ENCODE results near the gene RGS9. TPM values are rescaled to one million over a fixed set of nuclear protein-coding genes. Genes with fewer than 3 reads are reported as not detected.
"Not testable (repeated sequence)": the region's sequence is repeated elsewhere in the genome, so short reads cannot be mapped to it uniquely, and the experiment has no call there.

The RGS9 gene
- total RNA-seq, 1 donor from 2014 or later, result 1.8 TPM

GRCh38 chr17:65102235-65102634 lies 34.9 kb upstream of the RGS9 start:
- Mint-ChIP-seq H3K36me3 (ENCODE audit: low read depth) (no peaks in the 10 kb centered on the region), H3K4me3 (no peak overlapping the region), H3K27me3 (ENCODE audit: insufficient read depth) (peaks cover 11% of the 10 kb centered on the region), H3K27ac (no peak overlapping the region), H3K9me3 (no peaks in the 10 kb centered on the region), H3K4me1 (ENCODE audit: low read depth) (peaks cover 20% of the 10 kb centered on the region)
- intact Hi-C loops (cut with micrococcal nuclease), result loop anchor here (5.0 kb wide), 1 partner anchor 90 kb away; no protein-coding TSS in a partner anchor
- no peak for DNase-seq (ENCODE audit: low spot score)

- H3K4me1 Mint-ChIP-seq (ENCODE audit: low read depth), result peaks cover 20% of the 10 kb centered on the region
- no peak for DNase-seq (ENCODE audit: low spot score)
- H3K4me3 Mint-ChIP-seq, result no peak overlapping the region
- H3K36me3 Mint-ChIP-seq (ENCODE audit: low read depth), result no peaks in the 10 kb centered on the region
- H3K27ac Mint-ChIP-seq, result no peak overlapping the region
- H3K9me3 Mint-ChIP-seq, result no peaks in the 10 kb centered on the region
- peaks cover 7% of the 10 kb centered on the region for H3K27me3 Mint-ChIP-seq (ENCODE audit: insufficient read depth)
- intact Hi-C loops (cut with micrococcal nuclease), result loop anchor here (5.0 kb wide), 1 partner anchor 90 kb away; no protein-coding TSS in a partner anchor
Measured at GRCh38 chr17:65102788-65103187, 34.4 kb upstream of the RGS9 start.

- intact Hi-C loops (cut with micrococcal nuclease), result loop anchor here (5.0 kb wide), 1 partner anchor 91 kb away; no protein-coding TSS in a partner anchor
- H3K4me3 Mint-ChIP-seq, result no peak overlapping the region
- no peaks in the 10 kb centered on the region for H3K36me3 Mint-ChIP-seq (ENCODE audit: low read depth)
- DNase-seq (ENCODE audit: low spot score), result no peak
- peaks cover 20% of the 10 kb centered on the region for H3K4me1 Mint-ChIP-seq (ENCODE audit: low read depth)
- no peaks in the 10 kb centered on the region for H3K9me3 Mint-ChIP-seq
- no peak overlapping the region for H3K27ac Mint-ChIP-seq
- peaks cover 7% of the 10 kb centered on the region for H3K27me3 Mint-ChIP-seq (ENCODE audit: insufficient read depth)
Measured at GRCh38 chr17:65103431-65103830, 33.7 kb upstream of the RGS9 start.

GRCh38 chr17:65103896-65104295 lies 33.3 kb upstream of the RGS9 start:
- DNase-seq (ENCODE audit: low spot score), result no peak
- no peaks in the 10 kb centered on the region for H3K36me3 Mint-ChIP-seq (ENCODE audit: low read depth)
- H3K27ac Mint-ChIP-seq, result no peak overlapping the region
- intact Hi-C loops (cut with micrococcal nuclease), result loop anchor here (5.0 kb wide), 1 partner anchor 92 kb away; no protein-coding TSS in a partner anchor
- peaks cover 20% of the 10 kb centered on the region for H3K4me1 Mint-ChIP-seq (ENCODE audit: low read depth)
- H3K9me3 Mint-ChIP-seq, result no peaks in the 10 kb centered on the region
- peaks cover 7% of the 10 kb centered on the region for H3K27me3 Mint-ChIP-seq (ENCODE audit: insufficient read depth)
- no peak overlapping the region for H3K4me3 Mint-ChIP-seq

- no peaks in the 10 kb centered on the region for H3K9me3 Mint-ChIP-seq
Measured at GRCh38 chr17:65104541-65104940, 32.6 kb upstream of the RGS9 start.

GRCh38 chr17:65104973-65105372 lies 32.2 kb upstream of the RGS9 start:
- peaks cover 10% of the 10 kb centered on the region for H3K4me1 Mint-ChIP-seq (ENCODE audit: low read depth)
- no peaks in the 10 kb centered on the region for H3K36me3 Mint-ChIP-seq (ENCODE audit: low read depth)
- peaks cover 7% of the 10 kb centered on the region for H3K27me3 Mint-ChIP-seq (ENCODE audit: insufficient read depth)

More at GRCh38 chr17:65104541-65104940, 32.6 kb upstream of the RGS9 start:
- no peak for DNase-seq (ENCODE audit: low spot score)
- H3K4me1 Mint-ChIP-seq (ENCODE audit: low read depth), result peaks cover 15% of the 10 kb centered on the region
- peaks cover 7% of the 10 kb centered on the region for H3K27me3 Mint-ChIP-seq (ENCODE audit: insufficient read depth)
- H3K4me3 Mint-ChIP-seq, result no peak overlapping the region
- intact Hi-C loops (cut with micrococcal nuclease), result loop anchor here (5.0 kb wide), 1 partner anchor 92 kb away; no protein-coding TSS in a partner anchor
- H3K36me3 Mint-ChIP-seq (ENCODE audit: low read depth), result no peaks in the 10 kb centered on the region
- peak overlapping the region; percentile 7 for H3K27ac Mint-ChIP-seq

GRCh38 chr17:65108152-65108551 lies 29.0 kb upstream of the RGS9 start:
- intact Hi-C loops (cut with micrococcal nuclease), result no loop called here
- H3K27me3 Mint-ChIP-seq (ENCODE audit: insufficient read depth), result peaks cover 14% of the 10 kb centered on the region
- H3K4me1 Mint-ChIP-seq (ENCODE audit: low read depth), result no peaks in the 10 kb centered on the region
- no peak for DNase-seq (ENCODE audit: low spot score)
- no peaks in the 10 kb centered on the region for H3K9me3 Mint-ChIP-seq
- no peaks in the 10 kb centered on the region for H3K36me3 Mint-ChIP-seq (ENCODE audit: low read depth)
- no peak overlapping the region for H3K4me3 Mint-ChIP-seq
- no peak overlapping the region for H3K27ac Mint-ChIP-seq

More at GRCh38 chr17:65104973-65105372, 32.2 kb upstream of the RGS9 start:
- no peak overlapping the region for H3K4me3 Mint-ChIP-seq
- H3K9me3 Mint-ChIP-seq, result no peaks in the 10 kb centered on the region
- intact Hi-C loops (cut with micrococcal nuclease), result loop anchor here (5.0 kb wide), 1 partner anchor 93 kb away; no protein-coding TSS in a partner anchor
- no peak for DNase-seq (ENCODE audit: low spot score)
- no peak overlapping the region for H3K27ac Mint-ChIP-seq

- no peaks in the 10 kb centered on the region for H3K36me3 Mint-ChIP-seq (ENCODE audit: low read depth)
- no peaks in the 10 kb centered on the region for H3K4me1 Mint-ChIP-seq (ENCODE audit: low read depth)
- intact Hi-C loops (cut with micrococcal nuclease), result no loop called here
- no peak overlapping the region for H3K27ac Mint-ChIP-seq
- H3K4me3 Mint-ChIP-seq, result no peak overlapping the region
- H3K27me3 Mint-ChIP-seq (ENCODE audit: insufficient read depth), result peaks cover 16% of the 10 kb centered on the region
- H3K9me3 Mint-ChIP-seq, result no peaks in the 10 kb centered on the region
- DNase-seq (ENCODE audit: low spot score), result no peak
Measured at GRCh38 chr17:65109543-65109942, 27.6 kb upstream of the RGS9 start.

GRCh38 chr17:65109990-65110680 lies 27.0 kb upstream of the RGS9 start:
- DNase-seq (ENCODE audit: low spot score), result no peak
- intact Hi-C loops (cut with micrococcal nuclease), result no loop called here
- H3K4me3 Mint-ChIP-seq, result no peak overlapping the region
- peaks cover 20% of the 10 kb centered on the region for H3K27me3 Mint-ChIP-seq (ENCODE audit: insufficient read depth)
- no peak overlapping the region for H3K27ac Mint-ChIP-seq
- no peaks in the 10 kb centered on the region for H3K36me3 Mint-ChIP-seq (ENCODE audit: low read depth)
- H3K4me1 Mint-ChIP-seq (ENCODE audit: low read depth), result no peaks in the 10 kb centered on the region
- no peaks in the 10 kb centered on the region for H3K9me3 Mint-ChIP-seq

GRCh38 chr17:65115839-65116238 lies 21.3 kb upstream of the RGS9 start:
- no peak overlapping the region for H3K4me3 Mint-ChIP-seq
- no peak for DNase-seq (ENCODE audit: low spot score)
- H3K9me3 Mint-ChIP-seq, result peaks cover 10% of the 10 kb centered on the region
- H3K27ac Mint-ChIP-seq, result no peak overlapping the region
- H3K36me3 Mint-ChIP-seq (ENCODE audit: low read depth), result no peaks in the 10 kb centered on the region
- H3K4me1 Mint-ChIP-seq (ENCODE audit: low read depth), result peaks cover 7% of the 10 kb centered on the region
- intact Hi-C loops (cut with micrococcal nuclease), result no loop called here
- H3K27me3 Mint-ChIP-seq (ENCODE audit: insufficient read depth), result peaks cover 17% of the 10 kb centered on the region

GRCh38 chr17:65116515-65116914 lies 20.7 kb upstream of the RGS9 start:
- H3K9me3 Mint-ChIP-seq; DNase-seq (ENCODE audit: low spot score); H3K4me3 Mint-ChIP-seq; H3K27ac Mint-ChIP-seq; intact Hi-C loops (cut with micrococcal nuclease); H3K36me3 Mint-ChIP-seq (ENCODE audit: low read depth): not testable (repeated sequence)
- peaks cover 15% of the 10 kb centered on the region for H3K27me3 Mint-ChIP-seq (ENCODE audit: insufficient read depth)
- H3K4me1 Mint-ChIP-seq (ENCODE audit: low read depth), result peaks cover 12% of the 10 kb centered on the region

GRCh38 chr17:65117384-65118035 lies 19.7 kb upstream of the RGS9 start:
- no peak overlapping the region for H3K27ac Mint-ChIP-seq
- no peak overlapping the region for H3K4me3 Mint-ChIP-seq
- peaks cover 22% of the 10 kb centered on the region for H3K4me1 Mint-ChIP-seq (ENCODE audit: low read depth)
- peaks cover 15% of the 10 kb centered on the region for H3K27me3 Mint-ChIP-seq (ENCODE audit: insufficient read depth)
- H3K9me3 Mint-ChIP-seq, result peaks cover 10% of the 10 kb centered on the region
- no peak for DNase-seq (ENCODE audit: low spot score)
- intact Hi-C loops (cut with micrococcal nuclease), result no loop called here
- H3K36me3 Mint-ChIP-seq (ENCODE audit: low read depth), result no peaks in the 10 kb centered on the region

GRCh38 chr17:65121368-65121767 lies 15.8 kb upstream of the RGS9 start:
- no peaks in the 10 kb centered on the region for H3K27me3 Mint-ChIP-seq (ENCODE audit: insufficient read depth)
- intact Hi-C loops (cut with micrococcal nuclease), result loop anchor here (5.0 kb wide), 1 partner anchor 436 kb away; no protein-coding TSS in a partner anchor
- DNase-seq (ENCODE audit: low spot score), result no peak
- H3K27ac Mint-ChIP-seq, result peak overlapping the region; percentile 89
- H3K9me3 Mint-ChIP-seq, result peaks cover 10% of the 10 kb centered on the region
- peaks cover 32% of the 10 kb centered on the region for H3K4me1 Mint-ChIP-seq (ENCODE audit: low read depth)
- no peaks in the 10 kb centered on the region for H3K36me3 Mint-ChIP-seq (ENCODE audit: low read depth)
- H3K4me3 Mint-ChIP-seq, result peak overlapping the region; percentile 82
